Keratinocyte (primary cell): ENCODE results near the gene E2F3. TPM values are rescaled to one million over a fixed set of nuclear protein-coding genes. Genes with fewer than 3 reads are reported as not detected.

Experiments used
- DNase-seq: peaks from one replicate; pipeline ENCODE4 v3.0.0-alpha.2; 2011; ENCODE audit warnings: low read depth, missing footprints, low spot score
- FAIRE-seq: peaks from 2 replicates; lab custom pipeline; 2011; peaks lifted over from hg19 to GRCh38; lab: Jason Lieb, UNC
- H2AFZ ChIP-seq: 2 replicates; pipeline ENCODE4 v1.6.0; 2012; ENCODE audit warnings: low read length, control low read depth, inconsistent platforms; ENCODE audit not compliant: control insufficient read depth
- H3K27ac ChIP-seq: 2 replicates; pipeline ENCODE4 v1.5.1; 2011; ENCODE audit warnings: low read length; ENCODE audit not compliant: control insufficient read depth, insufficient read depth
- H3K27me3 ChIP-seq: 3 replicates; pipeline ENCODE4 v1.6.0; 2011; ENCODE audit warnings: low read length; ENCODE audit not compliant: control insufficient read depth, insufficient read depth; ENCODE audit errors: extremely low read depth
- H3K36me3 ChIP-seq, 2 experiments: 2 replicates in 1 of 2; 3 replicates in 1 of 2; pipeline ENCODE4 v1.5.1; 2011; ENCODE audit warnings: low read length in 2 of 2, mild to moderate bottlenecking in 1 of 2; ENCODE audit not compliant: control insufficient read depth in 2 of 2, insufficient read depth in 2 of 2; ENCODE audit errors: extremely low read depth in 1 of 2
- H3K4me1 ChIP-seq: 3 replicates; pipeline ENCODE4 v1.5.1; 2011; ENCODE audit warnings: low read length; ENCODE audit not compliant: control insufficient read depth, insufficient read depth; ENCODE audit errors: extremely low read depth
- H3K4me2 ChIP-seq: 3 replicates; pipeline ENCODE4 v1.6.0; 2011; ENCODE audit warnings: low read depth, low read length; ENCODE audit not compliant: control insufficient read depth, insufficient read depth; ENCODE audit errors: extremely low read depth
- H3K4me3 ChIP-seq, 3 experiments: fragments of 200-600 bp in 1 of 3; sonication (generic) in 1 of 3; 2 replicates in 2 of 3; 3 replicates in 1 of 3; pipeline ENCODE4 v1.5.1; 2011 to 2016; ENCODE audit warnings: low read length in 3 of 3, mild to moderate bottlenecking in 3 of 3, control low read depth in 2 of 3, inconsistent platforms in 1 of 3, low read depth in 1 of 3, mixed read lengths in 1 of 3, mixed run types in 1 of 3, moderate library complexity in 1 of 3; ENCODE audit not compliant: control insufficient read depth in 2 of 3, insufficient read depth in 2 of 3; ENCODE audit errors: extremely low read depth in 1 of 3
- H3K79me2 ChIP-seq: 2 replicates; pipeline ENCODE4 v1.6.0; 2012; ENCODE audit warnings: low read length; ENCODE audit not compliant: control insufficient read depth, insufficient read depth
- H3K9ac ChIP-seq: 3 replicates; pipeline ENCODE4 v1.6.0; 2011; ENCODE audit warnings: low read length; ENCODE audit not compliant: control insufficient read depth, insufficient read depth; ENCODE audit errors: extremely low read depth
- H3K9me1 ChIP-seq: 3 replicates; pipeline ENCODE4 v1.6.0; 2011; ENCODE audit warnings: low read length; ENCODE audit not compliant: control insufficient read depth, insufficient read depth; ENCODE audit errors: extremely low read depth
- H3K9me3 ChIP-seq: 2 replicates; pipeline ENCODE4 v1.5.1; 2012; ENCODE audit warnings: low read depth, low read length; ENCODE audit not compliant: control insufficient read depth
- H4K20me1 ChIP-seq: 3 replicates; pipeline ENCODE4 v1.6.0; 2011; ENCODE audit warnings: low read length; ENCODE audit not compliant: control insufficient read depth, insufficient read depth; ENCODE audit errors: extremely low read depth
- EZH2 ChIP-seq: IDR thresholded peaks from one replicate; pipeline ENCODE4 v1.6.1; 2012; ENCODE audit warnings: inconsistent platforms, mild to moderate bottlenecking, low read length, moderate library complexity
- dilution Hi-C: fragments of 300-500 bp; cut with MboI; formaldehyde crosslinking; loops from one replicate; pipeline ENCODE4 v1.7.0; 2020; ENCODE audit warnings: low sequenced_read_pairs; ENCODE audit not compliant: extremely low pct_ligation_motif_present
- polyA plus RNA-seq, 5 experiments: library from polyadenylated mRNA; depleted of rRNA in 3 of 5; stranded (reverse) in 3 of 5; stranded (forward) in 1 of 5; unstranded in 1 of 5; fragments of >200 nt; gene quantifications; 1 replicate in 1 of 5; 2 replicates in 3 of 5; 3 replicates in 1 of 5; pipeline versions ENCODE4 v1.2.1 to v1.2.3, GENCODE V29; 2011 to 2012; ENCODE audit warnings: missing spikeins in 2 of 5, low read depth in 1 of 5, low replicate concordance in 1 of 5
- TF ChIP-seq, protein P1 (sequence below), 3 experiments: IDR thresholded peaks in 1 of 3; conservative IDR thresholded peaks in 1 of 3; optimal IDR thresholded peaks in 1 of 3; 2 replicates in 2 of 3; 3 replicates in 1 of 3; pipeline versions ENCODE3 to v1.5.1; 2011; ENCODE audit warnings: low read length in 3 of 3, mild to moderate bottlenecking in 3 of 3, moderate library complexity in 2 of 3, control low read depth in 1 of 3, inconsistent platforms in 1 of 3; ENCODE audit not compliant: insufficient read depth in 2 of 3; ENCODE audit errors: extremely low read depth in 1 of 3

E2F3 gene
- polyA plus RNA-seq, 1 donor (not counting 4 experiments of a cell fraction or from before 2014, with no cell fraction given), result 14.6 TPM

DNA sequence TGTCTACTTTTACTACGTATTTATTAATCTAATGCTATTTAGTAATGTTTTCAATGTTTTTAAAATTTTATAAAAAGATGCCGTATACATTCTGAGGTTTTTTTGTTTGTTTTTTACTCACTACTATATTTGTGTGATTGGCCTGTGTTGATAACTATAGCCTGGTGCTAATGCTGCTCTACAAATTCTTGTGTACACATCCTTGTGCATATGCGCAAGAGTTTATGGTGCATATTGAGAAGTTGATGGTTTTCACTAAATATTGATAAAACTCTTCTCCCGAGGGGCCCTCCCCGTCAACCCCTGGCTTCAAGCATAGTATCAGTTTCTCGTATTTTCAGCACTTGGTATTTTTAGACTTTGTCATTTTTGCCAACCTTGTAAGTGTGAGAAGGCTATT is 59.9 kb downstream of the E2F3 start:
- FAIRE-seq (no peak), DNase-seq (no peak)
- H3K9ac ChIP-seq, result no peak overlapping the region
- peaks cover 5 to 6% of the 10 kb centered on the region in 2 experiments for H3K36me3 ChIP-seq
- H3K79me2 ChIP-seq, result peaks cover 73% of the 10 kb centered on the region
- H3K27ac ChIP-seq, result no peak overlapping the region
- no peak overlapping the region for H2AFZ ChIP-seq
- H3K4me2 ChIP-seq, result no peak overlapping the region
- H3K9me1 ChIP-seq, result no peaks in the 10 kb centered on the region
- dilution Hi-C loops, result no loop called here
- H4K20me1 ChIP-seq, result peaks cover 3% of the 10 kb centered on the region
- H3K4me1 ChIP-seq, result peaks cover 16% of the 10 kb centered on the region
- TF ChIP-seq, protein P1, sequence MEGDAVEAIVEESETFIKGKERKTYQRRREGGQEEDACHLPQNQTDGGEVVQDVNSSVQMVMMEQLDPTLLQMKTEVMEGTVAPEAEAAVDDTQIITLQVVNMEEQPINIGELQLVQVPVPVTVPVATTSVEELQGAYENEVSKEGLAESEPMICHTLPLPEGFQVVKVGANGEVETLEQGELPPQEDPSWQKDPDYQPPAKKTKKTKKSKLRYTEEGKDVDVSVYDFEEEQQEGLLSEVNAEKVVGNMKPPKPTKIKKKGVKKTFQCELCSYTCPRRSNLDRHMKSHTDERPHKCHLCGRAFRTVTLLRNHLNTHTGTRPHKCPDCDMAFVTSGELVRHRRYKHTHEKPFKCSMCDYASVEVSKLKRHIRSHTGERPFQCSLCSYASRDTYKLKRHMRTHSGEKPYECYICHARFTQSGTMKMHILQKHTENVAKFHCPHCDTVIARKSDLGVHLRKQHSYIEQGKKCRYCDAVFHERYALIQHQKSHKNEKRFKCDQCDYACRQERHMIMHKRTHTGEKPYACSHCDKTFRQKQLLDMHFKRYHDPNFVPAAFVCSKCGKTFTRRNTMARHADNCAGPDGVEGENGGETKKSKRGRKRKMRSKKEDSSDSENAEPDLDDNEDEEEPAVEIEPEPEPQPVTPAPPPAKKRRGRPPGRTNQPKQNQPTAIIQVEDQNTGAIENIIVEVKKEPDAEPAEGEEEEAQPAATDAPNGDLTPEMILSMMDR (optimal IDR thresholded peaks at IDR 0.05 in 1 of 3, IDR thresholded peaks at IDR 0.05 in 1 of 3, conservative IDR thresholded peaks at IDR 0.05 in 1 of 3; ENCODE audit: extremely low read depth in 1 of 3, insufficient read depth in 2 of 3, low read length in 3 of 3), result no peak
- TF ChIP-seq EZH2, result no peak
- H3K27me3 ChIP-seq, result no peaks in the 10 kb centered on the region
- H3K9me3 ChIP-seq, result no peaks in the 10 kb centered on the region
- no peak overlapping the region for H3K4me3 ChIP-seq

DNA sequence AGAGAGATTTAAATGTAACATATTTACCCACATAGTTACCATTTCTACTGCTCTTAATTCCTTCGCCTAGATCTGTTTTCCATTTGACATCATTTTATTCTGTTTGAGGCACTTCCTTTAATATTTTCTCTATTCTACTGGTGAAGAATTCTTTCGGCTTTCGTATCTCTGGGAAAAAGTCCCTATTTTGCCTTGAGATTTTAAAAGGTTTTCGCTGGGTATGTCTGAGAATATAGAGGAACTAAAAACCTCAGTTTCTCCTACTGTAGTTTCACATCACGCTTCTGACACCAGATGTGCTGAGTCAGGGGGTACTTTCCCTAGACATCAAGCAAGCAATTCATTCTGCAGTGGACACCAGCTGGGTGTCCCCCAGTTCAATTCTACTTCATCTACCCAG is 61.7 kb downstream of the E2F3 start:
- H3K36me3 ChIP-seq, result peaks cover 0 to 4% of the 10 kb centered on the region in 2 experiments
- no peaks in the 10 kb centered on the region for H3K27me3 ChIP-seq
- H3K4me3 ChIP-seq, result no peak overlapping the region
- no peak overlapping the region for H3K4me2 ChIP-seq
- dilution Hi-C loops, result no loop called here
- no peaks in the 10 kb centered on the region for H3K9me1 ChIP-seq
- peaks cover 16% of the 10 kb centered on the region for H3K4me1 ChIP-seq
- no peaks in the 10 kb centered on the region for H4K20me1 ChIP-seq
- no peak overlapping the region for H3K9ac ChIP-seq
- TF ChIP-seq, protein P1 (optimal IDR thresholded peaks at IDR 0.05 in 1 of 3, IDR thresholded peaks at IDR 0.05 in 1 of 3, conservative IDR thresholded peaks at IDR 0.05 in 1 of 3; ENCODE audit: extremely low read depth in 1 of 3, insufficient read depth in 2 of 3, low read length in 3 of 3), result no peak
- TF ChIP-seq EZH2, result no peak
- H3K9me3 ChIP-seq, result no peaks in the 10 kb centered on the region
- no peak overlapping the region for H2AFZ ChIP-seq
- no peak for FAIRE-seq
- no peak overlapping the region for H3K27ac ChIP-seq
- DNase-seq, result no peak
- peaks cover 72% of the 10 kb centered on the region for H3K79me2 ChIP-seq
